IMR-90 (cell line): ENCODE results near the gene AHDC1. TPM values are rescaled to one million over a fixed set of nuclear protein-coding genes. Genes with fewer than 3 reads are reported as not detected.
A peak's percentile ranks its signal among the peaks of the same experiment; 100 is the strongest.

Experiments used
- ATAC-seq: fragments of 200-7000 bp; cut with Tn5 transposase; 2 replicates; pipeline ENCODE4 v1.9.1; 2020; ENCODE audit warnings: low read depth, mild to moderate bottlenecking, moderate library complexity
- BruUV-seq: library from RNA; stranded (reverse); fragments of 400-500 nt; replicated peaks from 2 replicates; lab custom pipeline; 2021; lab: Mats Ljungman, UMichigan
- CTCF ChIA-PET: fragments of 300-600 bp; formaldehyde crosslinking; extraction: SDS; loops from one replicate; lab custom pipeline; 2021; ENCODE audit warnings: antibody characterized with exemption; lab: Yijun Ruan, JAX
- POLR2A ChIA-PET: fragments of 300-600 bp; sonication (Branson Sonifier 250); formaldehyde crosslinking; loops from one replicate; lab custom pipeline; 2022; ENCODE audit warnings: antibody characterized with exemption; ENCODE audit not compliant: unreplicated experiment; lab: Charles Lee
- DNase-seq: peaks from one replicate; pipeline ENCODE4 v3.0.0; 2013
- H2AFZ ChIP-seq: replicated peaks from 2 replicates; pipeline ENCODE3; 2013; ENCODE audit warnings: low read length, mild to moderate bottlenecking; ENCODE audit not compliant: poor library complexity
- H2AK5ac ChIP-seq: 2 replicates; pipeline ENCODE4 v1.6.1; 2013; ENCODE audit warnings: low read depth, low read length, inconsistent platforms
- H2AK9ac ChIP-seq: replicated peaks from 2 replicates; pipeline ENCODE3; 2013; ENCODE audit warnings: mild to moderate bottlenecking, low read depth, low read length, moderate library complexity; ENCODE audit not compliant: poor library complexity
- H2BK120ac ChIP-seq: 2 replicates; pipeline ENCODE4 v1.6.1; 2013; ENCODE audit warnings: low read depth, low read length, inconsistent platforms
- H2BK15ac ChIP-seq: 3 replicates; pipeline ENCODE4 v1.6.1; 2013; ENCODE audit warnings: low read depth, low read length, inconsistent platforms
- H2BK20ac ChIP-seq: 2 replicates; pipeline ENCODE4 v1.6.1; 2013; ENCODE audit warnings: low read depth, mild to moderate bottlenecking, inconsistent platforms, low read length, moderate library complexity
- H2BK5ac ChIP-seq: 2 replicates; pipeline ENCODE4 v1.6.1; 2013; ENCODE audit warnings: mild to moderate bottlenecking, low read depth, low read length, inconsistent platforms; ENCODE audit not compliant: poor library complexity, severe bottlenecking
- H3K14ac ChIP-seq: replicated peaks from 2 replicates; pipeline ENCODE4 v1.6.1; 2013; ENCODE audit warnings: low read depth, low read length, inconsistent platforms
- H3K18ac ChIP-seq: 2 replicates; pipeline ENCODE4 v1.6.1; 2013; ENCODE audit warnings: low read depth, low read length, control low read depth
- H3K23ac ChIP-seq: 2 replicates; pipeline ENCODE4 v1.6.1; 2013; ENCODE audit warnings: low read depth, low read length, inconsistent platforms
- H3K27ac ChIP-seq: 2 replicates; pipeline ENCODE4 v1.5.1; 2013; ENCODE audit warnings: mild to moderate bottlenecking, control low read depth, low read length; ENCODE audit not compliant: insufficient read depth
- H3K27me3 ChIP-seq: 2 replicates; pipeline ENCODE4 v1.6.1; 2013; ENCODE audit warnings: low read length; ENCODE audit not compliant: control insufficient read depth, insufficient read depth
- H3K36me3 ChIP-seq: 2 replicates; pipeline ENCODE4 v1.6.1; 2013; ENCODE audit warnings: low read length, mixed read lengths; ENCODE audit not compliant: control insufficient read depth, insufficient read depth
- H3K4ac ChIP-seq: 2 replicates; pipeline ENCODE4 v1.6.1; 2013; ENCODE audit warnings: low read depth, low read length, inconsistent platforms
- H3K4me1 ChIP-seq: 2 replicates; pipeline ENCODE4 v1.6.1; 2013; ENCODE audit warnings: low read length, mixed read lengths; ENCODE audit not compliant: control insufficient read depth, insufficient read depth
- H3K4me2 ChIP-seq: 2 replicates; pipeline ENCODE4 v1.6.1; 2013; ENCODE audit warnings: low read depth, mild to moderate bottlenecking, control low read depth, low read length, moderate library complexity
- H3K4me3 ChIP-seq: 2 replicates; pipeline ENCODE4 v1.5.1; 2013; ENCODE audit warnings: low read depth, mild to moderate bottlenecking, control low read depth, low read length, moderate library complexity; ENCODE audit not compliant: insufficient read depth
- H3K56ac ChIP-seq: 2 replicates; pipeline ENCODE4 v1.6.1; 2013; ENCODE audit warnings: low read length, inconsistent platforms; ENCODE audit not compliant: insufficient read depth; ENCODE audit errors: extremely low read depth
- H3K79me1 ChIP-seq, 2 experiments: 2 replicates each; pipeline ENCODE4 v1.6.1; 2013; ENCODE audit warnings: low read length in 2 of 2, inconsistent platforms in 1 of 2, low read depth in 1 of 2
- H3K9ac ChIP-seq: 2 replicates; pipeline ENCODE4 v1.6.1; 2013; ENCODE audit warnings: low read depth, low read length, control low read depth
- H3K9me1 ChIP-seq: 2 replicates; pipeline ENCODE4 v1.6.1; 2013; ENCODE audit warnings: low read length, inconsistent platforms; ENCODE audit not compliant: insufficient read depth
- H3K9me3 ChIP-seq: 2 replicates; pipeline ENCODE4 v1.6.1; 2013; ENCODE audit warnings: low read length; ENCODE audit not compliant: control insufficient read depth, insufficient read depth
- H4K20me1 ChIP-seq: 2 replicates; pipeline ENCODE4 v1.6.1; 2013; ENCODE audit warnings: low read length, inconsistent platforms; ENCODE audit not compliant: insufficient read depth
- H4K5ac ChIP-seq: 2 replicates; pipeline ENCODE4 v1.6.1; 2013; ENCODE audit warnings: mild to moderate bottlenecking, low read depth, low read length, control low read depth
- H4K8ac ChIP-seq, 2 experiments: 2 replicates each; pipeline ENCODE4 v1.6.1; 2013; ENCODE audit warnings: low read depth in 2 of 2, low read length in 2 of 2, control low read depth in 1 of 2, inconsistent platforms in 1 of 2
- H4K91ac ChIP-seq: 2 replicates; pipeline ENCODE4 v1.6.1; 2013; ENCODE audit warnings: low read depth, low read length, inconsistent platforms; ENCODE audit not compliant: insufficient read depth
- CTCF ChIP-seq: conservative IDR thresholded peaks from 2 replicates; pipeline ENCODE4 v1.5.1; 2012; ENCODE audit warnings: mild to moderate bottlenecking, low read depth, low read length, improper control_type of control experiment
- FOS ChIP-seq: fragments of 150-350 bp; IDR thresholded peaks from 2 replicates; pipeline ENCODE4 v1.6.1; 2016; ENCODE audit warnings: low read depth, low read length
- MAFK ChIP-seq: IDR thresholded peaks from 2 replicates; pipeline ENCODE4 v1.6.1; 2012; ENCODE audit warnings: low read depth, low read length, improper control_type of control experiment
- MAZ ChIP-seq: IDR thresholded peaks from 2 replicates; pipeline ENCODE4 v1.6.1; 2012; ENCODE audit warnings: low read depth, mild to moderate bottlenecking, low read length, improper control_type of control experiment, moderate library complexity, borderline replicate concordance
- NFE2L2 ChIP-seq: fragments of 150-350 bp; IDR thresholded peaks from 2 replicates; pipeline ENCODE4 v1.6.1; 2016; ENCODE audit warnings: low read depth, mild to moderate bottlenecking, low read length
- POLR2A ChIP-seq: IDR thresholded peaks from 2 replicates; pipeline ENCODE4 v1.6.1; 2012; ENCODE audit warnings: mild to moderate bottlenecking, low read depth, low read length
- RAD21 ChIP-seq: IDR thresholded peaks from 2 replicates; pipeline ENCODE4 v1.6.1; 2012; ENCODE audit warnings: low read length, improper control_type of control experiment
- RFX5 ChIP-seq: IDR thresholded peaks from 2 replicates; pipeline ENCODE4 v1.8.0; 2012; ENCODE audit warnings: low read depth, mild to moderate bottlenecking, low read length, moderate library complexity
- SMC3 ChIP-seq: fragments of 150-350 bp; IDR thresholded peaks from 2 replicates; pipeline ENCODE4 v1.6.1; 2016; ENCODE audit warnings: low read depth, mild to moderate bottlenecking, antibody characterized with exemption, low read length, moderate library complexity
- WGBS, 2 experiments: methylation state at CpG; one replicate each; pipeline versions ENCODE4 v1.1.5 to v1.1.7; 2013; ENCODE audit warnings: missing lambda C conversion rate in 2 of 2; ENCODE audit not compliant: insufficient read length in 1 of 2; ENCODE audit errors: extremely low coverage in 2 of 2; 5-methylcytosine and 5-hydroxymethylcytosine counted together
- dilution Hi-C: fragments of 300-500 bp; cut with HindIII; formaldehyde crosslinking; loops from one replicate; pipeline ENCODE4 v1.14.3; 2018; ENCODE audit warnings: low sequenced_read_pairs; ENCODE audit not compliant: unreplicated experiment
- in situ Hi-C: fragments of 300-500 bp; cut with MboI; formaldehyde crosslinking; loops from 3 replicates; pipeline ENCODE4 v1.14.3; 2019; ENCODE audit warnings: low sequenced_read_pairs, inconsistent platforms, mixed read lengths
- intact Hi-C: fragments of 100-400 bp; cut with micrococcal nuclease; formaldehyde crosslinking; loops from 2 replicates; pipeline ENCODE4 v1.10.0; 2022
- polyA plus RNA-seq, 3 experiments: library from polyadenylated mRNA; depleted of rRNA; stranded (reverse); fragments of >200 nt; gene quantifications; 2 replicates each; pipeline ENCODE4 v1.2.3, GENCODE V29; 2012; ENCODE audit warnings: low replicate concordance in 1 of 3
- total RNA-seq: library from RNA; depleted of rRNA; stranded (reverse); fragments of >200 nt; gene quantifications from 2 replicates; pipeline ENCODE4 v1.2.3, GENCODE V29; 2012

Gene AHDC1
- total and polyA plus RNA-seq, 2 of the 4 experiments (the other 2 are of a cell fraction): 2.0 to 11.6 TPM

DNA sequence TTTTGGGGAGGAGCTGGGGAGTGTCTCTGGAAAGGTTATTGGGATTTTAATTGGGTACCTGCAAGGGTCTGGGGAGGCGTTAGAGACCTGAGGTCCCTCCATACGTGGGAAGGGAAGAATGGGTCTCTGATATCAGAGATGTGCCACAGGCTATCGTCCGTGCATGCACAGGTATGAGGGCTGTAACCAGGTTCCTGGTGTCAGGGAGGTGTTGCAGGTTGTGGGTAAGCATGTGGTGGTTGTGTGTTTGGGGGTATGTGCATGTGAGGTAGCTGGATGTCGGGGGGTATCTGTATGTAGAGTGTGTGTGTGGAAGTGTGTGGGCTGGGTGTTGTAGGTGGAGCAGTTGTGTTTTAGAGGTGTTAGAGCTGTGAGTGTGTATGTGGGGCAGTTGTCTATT is 8.3 kb downstream of the AHDC1 start:
- no TSS peak for BruUV-seq
- intact Hi-C loops (no loop called here), in situ Hi-C loops (no loop called here), dilution Hi-C loops (no loop called here)
- Histone ChIP-seq H3K9me3 (no peaks in the 10 kb centered on the region), H2AK5ac (peak overlapping the region; percentile 30; the same call in 1 of the 2 replicates), H2BK5ac (no peak overlapping the region), H3K4me3 (no peak overlapping the region), H2BK120ac (no peak overlapping the region), H3K9ac (no peak overlapping the region), H3K56ac (no peak overlapping the region), H3K79me1 (peaks cover 43 to 98% of the 10 kb centered on the region in 2 experiments), H3K18ac (no peak overlapping the region), H2BK20ac (no peak overlapping the region), H3K27me3 (no peaks in the 10 kb centered on the region), H3K9me1 (peaks cover 34% of the 10 kb centered on the region), H3K23ac (0 out of 2 replicates have a peak overlapping the region, but pooled peaks have one; percentile 34), H3K4ac (0 out of 2 replicates have a peak overlapping the region, but pooled peaks have one; percentile 8), H3K4me1 (peaks cover 68% of the 10 kb centered on the region), H4K91ac (no peak overlapping the region), H3K4me2 (0 out of 2 replicates have a peak overlapping the region, but pooled peaks have one; percentile 16), H4K20me1 (peaks cover 97% of the 10 kb centered on the region), H4K5ac (no peak overlapping the region), H3K36me3 (peaks cover 3% of the 10 kb centered on the region; the same call in 1 of the 2 replicates), H3K27ac (no peak overlapping the region), H2BK15ac (no peak overlapping the region; the same call in 2 of the 3 replicates), H3K14ac (no peak overlapping the region), H4K8ac (no peak overlapping the region; a peak in 1 of 4 replicates), H2AFZ (no peak overlapping the region), H2AK9ac (no peak overlapping the region)
- ATAC-seq: no peak
- WGBS, 2 experiments: 81% methylated on average over 5 of the region's 5 CpGs; no CpG with 5 or more reads in 1 of the 2 experiments
- DNase-seq: no peak
- ChIA-PET CTCF (interaction anchor here (1.5 kb wide), 1 partner anchor 39 kb away, joined by 5 read pairs; no protein-coding TSS in a partner anchor), POLR2A (no interaction called here)
- TF ChIP-seq CTCF (no peak), RFX5 (no peak), MAFK (no peak), SMC3 (no peak), FOS (no peak), NFE2L2 (no peak), MAZ (no peak), POLR2A (no peak), RAD21 (no peak)
